ENCODE data around the gene MUC2.

The MUC2 gene

DNA sequence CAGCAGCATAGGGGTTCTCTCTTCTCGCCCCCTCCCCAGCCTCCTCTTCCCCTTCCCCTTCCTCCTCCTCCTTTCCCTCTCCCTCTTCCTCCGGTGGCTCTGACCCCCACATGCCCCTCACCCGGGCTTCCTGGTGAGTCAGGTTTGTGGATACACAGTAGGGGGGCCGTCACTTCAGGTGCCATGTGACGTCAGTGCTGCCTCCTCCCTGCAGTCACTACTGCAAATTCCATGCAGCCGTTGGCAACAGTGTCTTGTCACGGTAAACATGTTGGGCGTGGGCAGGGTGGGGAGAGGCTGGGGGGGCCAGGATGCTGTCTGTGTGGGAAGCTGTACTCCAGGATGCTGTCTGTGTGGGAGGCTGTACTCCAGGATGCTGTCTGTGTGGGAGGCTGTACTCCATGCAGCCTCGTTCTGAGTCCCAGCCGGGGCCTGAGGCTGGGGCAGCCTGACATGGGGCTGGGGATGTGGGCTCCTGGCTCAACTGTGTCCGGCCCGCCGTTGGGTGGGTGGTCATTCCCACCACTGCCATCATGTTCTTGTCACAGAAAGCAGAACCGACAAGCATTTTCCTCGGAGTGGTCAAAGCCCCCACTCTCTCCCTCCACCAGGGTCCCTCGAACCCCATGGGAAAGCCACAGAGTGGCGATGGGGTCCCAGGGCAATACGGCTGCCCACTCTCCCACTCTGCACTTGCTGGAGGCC is 2.4 kb upstream of the MUC2 start:
- Histone ChIP-seq H3K4me1 (ENCODE audit: control insufficient read depth in 5 of 5, insufficient read depth in 5 of 5, low read length in 5 of 5) (peaks cover 0 to 17% (median 10%) of the 10 kb centered on the region in 5 donors), H3K9ac (ENCODE audit: low read length in 5 of 5) (no peak overlapping the region), H3K36me3 (ENCODE audit: control insufficient read depth in 5 of 5, insufficient read depth in 5 of 5, low read length in 5 of 5) (no peaks in the 10 kb centered on the region), H3K27ac (ENCODE audit: low read depth, low read length) (no peak overlapping the region), H3K4me3 (ENCODE audit: low read depth in 1 of 5, low read length in 5 of 5) (no peak overlapping the region), H3K9me3 (ENCODE audit: control insufficient read depth in 5 of 5, low read length in 5 of 5) (peaks cover 0 to 4% (median 0%) of the 10 kb centered on the region in 5 donors), H3K27me3 (ENCODE audit: control insufficient read depth in 5 of 5, insufficient read depth in 4 of 5, low read length in 5 of 5) (peaks cover 4 to 16% (median 5%) of the 10 kb centered on the region in 5 donors)

DNA sequence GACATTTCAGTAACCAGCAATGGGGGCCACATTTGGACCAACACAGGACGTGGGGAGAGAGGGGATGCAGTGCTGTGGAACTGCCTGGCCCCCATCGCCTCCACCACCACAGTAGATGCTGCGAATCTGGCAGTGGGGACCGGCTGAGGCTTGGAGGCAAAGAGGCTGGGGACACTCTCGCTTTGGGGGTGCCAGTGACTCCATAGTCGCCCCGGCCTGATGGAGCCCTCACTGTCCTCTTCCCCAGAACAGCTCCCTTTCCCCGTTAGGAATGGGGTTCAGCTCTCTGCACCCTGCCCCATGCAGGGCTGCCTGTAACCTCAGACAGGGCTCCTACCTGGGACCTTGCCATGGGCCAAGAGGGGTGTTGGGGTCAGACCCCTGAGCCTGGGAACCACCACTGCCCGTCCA is 1.8 kb upstream of the MUC2 start:
- Histone ChIP-seq H3K27ac (ENCODE audit: low read depth, low read length) (no peak overlapping the region), H3K27me3 (ENCODE audit: control insufficient read depth in 5 of 5, insufficient read depth in 4 of 5, low read length in 5 of 5) (peaks cover 4 to 16% (median 7%) of the 10 kb centered on the region in 5 donors), H3K9me3 (ENCODE audit: control insufficient read depth in 5 of 5, low read length in 5 of 5) (peaks cover 0 to 3% (median 0%) of the 10 kb centered on the region in 5 donors), H3K36me3 (ENCODE audit: control insufficient read depth in 5 of 5, insufficient read depth in 5 of 5, low read length in 5 of 5) (no peaks in the 10 kb centered on the region), H3K4me3 (ENCODE audit: low read depth in 1 of 5, low read length in 5 of 5) (no peak overlapping the region), H3K9ac (ENCODE audit: low read length in 5 of 5) (no peak overlapping the region), H3K4me1 (ENCODE audit: control insufficient read depth in 5 of 5, insufficient read depth in 5 of 5, low read length in 5 of 5) (peaks cover 0 to 17% (median 10%) of the 10 kb centered on the region in 5 donors)

GRCh38 chr11:1073261-1073724 is 1.4 kb upstream of the MUC2 start:
- no peak overlapping the region for H3K4me3 ChIP-seq (ENCODE audit: low read depth in 1 of 5, low read length in 5 of 5)
- H3K9ac ChIP-seq (ENCODE audit: low read length in 5 of 5) = no peak overlapping the region
- no peaks in the 10 kb centered on the region for H3K9me3 ChIP-seq (ENCODE audit: control insufficient read depth in 5 of 5, low read length in 5 of 5)
- peaks cover 4 to 16% (median 7%) of the 10 kb centered on the region in 5 donors for H3K27me3 ChIP-seq (ENCODE audit: control insufficient read depth in 5 of 5, insufficient read depth in 4 of 5, low read length in 5 of 5)
- no peak overlapping the region for H3K27ac ChIP-seq (ENCODE audit: low read depth, low read length)
- no peaks in the 10 kb centered on the region for H3K36me3 ChIP-seq (ENCODE audit: control insufficient read depth in 5 of 5, insufficient read depth in 5 of 5, low read length in 5 of 5)
- peaks cover 0 to 17% (median 10%) of the 10 kb centered on the region in 5 donors for H3K4me1 ChIP-seq (ENCODE audit: control insufficient read depth in 5 of 5, insufficient read depth in 5 of 5, low read length in 5 of 5)

- no peaks in the 10 kb centered on the region for H3K9me3 ChIP-seq (ENCODE audit: control insufficient read depth in 5 of 5, low read length in 5 of 5)
- peaks cover 0 to 17% (median 10%) of the 10 kb centered on the region in 5 donors for H3K4me1 ChIP-seq (ENCODE audit: control insufficient read depth in 5 of 5, insufficient read depth in 5 of 5, low read length in 5 of 5)
- H3K4me3 ChIP-seq (ENCODE audit: low read depth in 1 of 5, low read length in 5 of 5) = no peak overlapping the region
- no peak overlapping the region for H3K9ac ChIP-seq (ENCODE audit: low read length in 5 of 5)
- peaks cover 4 to 16% (median 7%) of the 10 kb centered on the region in 5 donors for H3K27me3 ChIP-seq (ENCODE audit: control insufficient read depth in 5 of 5, insufficient read depth in 4 of 5, low read length in 5 of 5)
- no peak overlapping the region for H3K27ac ChIP-seq (ENCODE audit: low read depth, low read length)
- H3K36me3 ChIP-seq (ENCODE audit: control insufficient read depth in 5 of 5, insufficient read depth in 5 of 5, low read length in 5 of 5) = no peaks in the 10 kb centered on the region
These were observed 827 bp upstream of the MUC2 start for GRCh38 chr11:1073851-1074243.

- Histone ChIP-seq H3K36me3 (ENCODE audit: control insufficient read depth in 5 of 5, insufficient read depth in 5 of 5, low read length in 5 of 5) (no peaks in the 10 kb centered on the region), H3K9ac (ENCODE audit: low read length in 5 of 5) (no peak overlapping the region), H3K9me3 (ENCODE audit: control insufficient read depth in 5 of 5, low read length in 5 of 5) (no peaks in the 10 kb centered on the region), H3K27ac (ENCODE audit: low read depth, low read length) (no peak overlapping the region), H3K4me1 (ENCODE audit: control insufficient read depth in 5 of 5, insufficient read depth in 5 of 5, low read length in 5 of 5) (peaks cover 0 to 17% (median 10%) of the 10 kb centered on the region in 5 donors), H3K4me3 (ENCODE audit: low read depth in 1 of 5, low read length in 5 of 5) (no peak overlapping the region), H3K27me3 (ENCODE audit: control insufficient read depth in 5 of 5, insufficient read depth in 4 of 5, low read length in 5 of 5) (peaks cover 4 to 16% (median 7%) of the 10 kb centered on the region in 5 donors)
These were observed 752 bp downstream of the MUC2 start for GRCh38 chr11:1075341-1075911.

DNA sequence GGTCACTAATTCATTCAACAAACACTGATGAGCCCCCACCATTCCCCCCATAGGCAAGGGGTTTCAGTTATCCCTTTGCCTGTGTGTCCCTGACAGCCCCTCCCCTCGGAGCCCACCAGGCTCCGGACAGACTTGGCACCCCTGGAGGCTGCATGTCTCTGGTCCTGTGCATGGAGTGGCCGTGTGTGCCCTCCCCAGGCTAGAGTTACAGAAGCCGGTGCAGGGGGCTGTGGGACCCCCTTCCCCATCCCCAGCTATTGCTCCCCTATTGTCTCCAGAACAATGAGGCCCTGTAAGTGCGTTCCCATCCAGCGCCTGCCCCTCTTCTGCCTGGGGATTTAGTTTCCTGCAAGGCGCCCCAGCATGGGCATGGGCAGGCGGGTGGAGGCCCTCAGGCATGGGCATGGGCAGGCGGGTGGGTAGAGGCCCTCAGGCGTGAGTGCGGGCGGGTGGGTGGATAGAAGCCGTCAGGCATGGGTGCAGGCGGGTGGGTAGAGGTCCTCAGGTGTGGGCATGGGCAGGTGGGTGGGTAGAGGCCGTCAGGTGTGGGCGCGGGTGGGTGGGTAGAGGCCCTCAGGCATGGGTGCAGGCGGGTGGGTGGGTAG is 1.5 kb downstream of the MUC2 start:
- no peak overlapping the region for H3K9ac ChIP-seq (ENCODE audit: low read length in 5 of 5)
- H3K9me3 ChIP-seq (ENCODE audit: control insufficient read depth in 5 of 5, low read length in 5 of 5) = no peaks in the 10 kb centered on the region
- H3K36me3 ChIP-seq (ENCODE audit: control insufficient read depth in 5 of 5, insufficient read depth in 5 of 5, low read length in 5 of 5) = no peaks in the 10 kb centered on the region
- H3K27me3 ChIP-seq (ENCODE audit: control insufficient read depth in 5 of 5, insufficient read depth in 4 of 5, low read length in 5 of 5) = peaks cover 4 to 16% (median 6%) of the 10 kb centered on the region in 5 donors
- H3K4me3 ChIP-seq (ENCODE audit: low read depth in 1 of 5, low read length in 5 of 5) = no peak overlapping the region
- H3K4me1 ChIP-seq (ENCODE audit: control insufficient read depth in 5 of 5, insufficient read depth in 5 of 5, low read length in 5 of 5) = peaks cover 0 to 17% (median 10%) of the 10 kb centered on the region in 5 donors
- H3K27ac ChIP-seq (ENCODE audit: low read depth, low read length) = no peak overlapping the region

DNA sequence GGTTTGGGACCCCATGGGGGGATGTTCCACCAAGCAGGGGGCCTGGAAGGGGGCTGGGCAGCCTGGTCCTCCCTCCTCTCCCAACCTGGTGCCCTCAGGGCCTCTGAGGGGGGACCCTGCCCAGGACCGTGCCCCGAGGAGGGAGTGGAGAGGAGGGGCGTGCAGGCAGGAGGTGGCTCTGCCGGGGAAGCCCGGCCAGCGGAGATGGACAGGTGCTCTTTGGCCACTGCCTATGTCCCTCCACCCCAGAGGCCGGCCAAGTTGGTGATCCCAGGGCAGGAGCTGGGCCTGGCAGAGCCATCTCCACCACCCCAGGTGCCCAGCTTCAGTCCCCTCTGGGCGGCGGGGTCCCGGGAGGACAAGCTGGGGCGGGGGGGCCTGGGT is 2.4 kb downstream of the MUC2 start:
- Histone ChIP-seq H3K27me3 (ENCODE audit: control insufficient read depth in 5 of 5, insufficient read depth in 4 of 5, low read length in 5 of 5) (peaks cover 0 to 16% (median 6%) of the 10 kb centered on the region in 5 donors), H3K36me3 (ENCODE audit: control insufficient read depth in 5 of 5, insufficient read depth in 5 of 5, low read length in 5 of 5) (no peaks in the 10 kb centered on the region), H3K9me3 (ENCODE audit: control insufficient read depth in 5 of 5, low read length in 5 of 5) (no peaks in the 10 kb centered on the region), H3K27ac (ENCODE audit: low read depth, low read length) (no peak overlapping the region), H3K4me1 (ENCODE audit: control insufficient read depth in 5 of 5, insufficient read depth in 5 of 5, low read length in 5 of 5) (peaks cover 0 to 17% (median 10%) of the 10 kb centered on the region in 5 donors), H3K4me3 (ENCODE audit: low read depth in 1 of 5, low read length in 5 of 5) (no peak overlapping the region), H3K9ac (ENCODE audit: low read length in 5 of 5) (no peak overlapping the region)

DNA sequence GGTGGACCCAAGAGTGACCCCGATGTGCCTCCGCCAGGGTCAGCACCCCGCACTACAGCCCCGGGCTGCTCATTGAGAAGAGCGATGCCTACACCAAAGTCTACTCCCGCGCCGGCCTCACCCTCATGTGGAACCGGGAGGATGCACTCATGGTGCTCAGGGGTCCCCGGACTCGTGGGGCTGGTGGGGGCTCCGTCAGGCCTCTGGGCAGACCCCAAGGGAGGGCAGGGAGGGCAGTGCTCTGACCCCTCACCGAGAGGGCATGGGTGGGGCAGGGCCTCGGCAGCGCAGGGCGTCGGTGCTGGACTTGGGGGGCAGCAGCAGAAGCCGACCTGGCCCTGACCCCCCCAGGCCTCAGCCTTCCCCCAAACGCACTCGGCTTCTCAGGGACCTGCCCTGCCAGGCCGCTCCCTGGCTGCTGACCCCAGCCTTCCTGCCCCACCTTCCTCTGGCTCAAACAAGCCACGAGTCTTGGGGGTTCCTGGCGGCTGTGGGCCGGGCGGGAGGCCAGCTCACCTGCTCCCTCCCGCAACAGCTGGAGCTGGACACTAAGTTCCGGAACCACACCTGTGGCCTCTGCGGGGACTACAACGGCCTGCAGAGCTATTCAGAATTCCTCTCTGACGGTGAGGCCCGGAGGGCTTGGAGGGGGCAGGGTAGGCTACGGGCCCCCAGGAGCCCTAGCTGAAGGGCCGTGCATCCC is 2.9 kb downstream of the MUC2 start:
- H3K9me3 ChIP-seq (ENCODE audit: control insufficient read depth in 5 of 5, low read length in 5 of 5) = no peaks in the 10 kb centered on the region
- H3K4me3 ChIP-seq (ENCODE audit: low read depth in 1 of 5, low read length in 5 of 5) = no peak overlapping the region
- no peak overlapping the region for H3K27ac ChIP-seq (ENCODE audit: low read depth, low read length)
- peaks cover 0 to 13% (median 10%) of the 10 kb centered on the region in 5 donors for H3K4me1 ChIP-seq (ENCODE audit: control insufficient read depth in 5 of 5, insufficient read depth in 5 of 5, low read length in 5 of 5)
- no peak overlapping the region for H3K9ac ChIP-seq (ENCODE audit: low read length in 5 of 5)
- H3K36me3 ChIP-seq (ENCODE audit: control insufficient read depth in 5 of 5, insufficient read depth in 5 of 5, low read length in 5 of 5) = no peaks in the 10 kb centered on the region
- H3K27me3 ChIP-seq (ENCODE audit: control insufficient read depth in 5 of 5, insufficient read depth in 4 of 5, low read length in 5 of 5) = peaks cover 0 to 10% (median 4%) of the 10 kb centered on the region in 5 donors

DNA sequence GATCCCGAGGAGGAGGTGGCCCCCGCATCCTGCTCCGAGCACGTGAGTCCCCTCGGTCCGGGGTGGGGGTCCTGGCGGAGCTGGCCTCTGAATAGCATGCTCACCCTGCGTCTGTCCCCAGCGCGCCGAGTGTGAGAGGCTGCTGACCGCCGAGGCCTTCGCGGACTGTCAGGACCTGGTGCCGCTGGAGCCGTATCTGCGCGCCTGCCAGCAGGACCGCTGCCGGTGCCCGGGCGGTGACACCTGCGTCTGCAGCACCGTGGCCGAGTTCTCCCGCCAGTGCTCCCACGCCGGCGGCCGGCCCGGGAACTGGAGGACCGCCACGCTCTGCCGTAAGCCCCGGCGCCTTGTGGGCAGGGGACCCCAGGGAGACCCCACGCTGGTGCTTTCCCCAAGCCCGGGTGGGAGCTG is 3.5 kb downstream of the MUC2 start:
- Histone ChIP-seq H3K9me3 (ENCODE audit: control insufficient read depth in 5 of 5, low read length in 5 of 5) (no peaks in the 10 kb centered on the region), H3K27me3 (ENCODE audit: control insufficient read depth in 5 of 5, insufficient read depth in 4 of 5, low read length in 5 of 5) (peaks cover 0 to 8% (median 0%) of the 10 kb centered on the region in 5 donors), H3K27ac (ENCODE audit: low read depth, low read length) (no peak overlapping the region), H3K4me3 (ENCODE audit: low read depth in 1 of 5, low read length in 5 of 5) (no peak overlapping the region), H3K9ac (ENCODE audit: low read length in 5 of 5) (no peak overlapping the region), H3K36me3 (ENCODE audit: control insufficient read depth in 5 of 5, insufficient read depth in 5 of 5, low read length in 5 of 5) (no peaks in the 10 kb centered on the region), H3K4me1 (ENCODE audit: control insufficient read depth in 5 of 5, insufficient read depth in 5 of 5, low read length in 5 of 5) (peaks cover 0 to 7% (median 6%) of the 10 kb centered on the region in 5 donors)
